HG02870 (cell line): Measurements from ENCODE around the gene TRABD2B.

Experiments used
- ATAC-seq: cut with Tn5 transposase; IDR thresholded peaks from one replicate; pipeline ENCODE4 v1.9.1; 2021; ENCODE audit warnings: mild to moderate bottlenecking, moderate library complexity; ENCODE audit not compliant: unreplicated experiment

The TRABD2B gene

DNA sequence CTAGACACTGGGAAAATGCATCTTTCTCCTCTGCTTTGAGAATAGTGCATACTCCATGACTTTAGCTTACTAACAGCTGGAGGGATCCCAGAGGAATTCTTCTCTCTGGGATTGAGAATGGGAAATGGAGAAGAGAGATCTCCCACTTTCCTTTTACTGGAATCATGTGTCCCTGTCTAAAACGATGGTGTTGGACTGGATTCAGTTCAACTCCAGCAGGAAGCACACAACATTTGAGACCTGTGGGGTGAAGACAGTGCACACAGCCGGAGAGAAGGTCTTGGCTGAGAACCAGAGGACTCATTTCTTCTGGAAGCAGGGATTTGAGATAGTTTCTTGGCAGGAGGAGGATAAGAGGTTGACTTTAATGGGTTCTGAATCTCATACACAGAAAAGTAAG is 58.7 kb downstream of the TRABD2B start:
- no peak for ATAC-seq

DNA sequence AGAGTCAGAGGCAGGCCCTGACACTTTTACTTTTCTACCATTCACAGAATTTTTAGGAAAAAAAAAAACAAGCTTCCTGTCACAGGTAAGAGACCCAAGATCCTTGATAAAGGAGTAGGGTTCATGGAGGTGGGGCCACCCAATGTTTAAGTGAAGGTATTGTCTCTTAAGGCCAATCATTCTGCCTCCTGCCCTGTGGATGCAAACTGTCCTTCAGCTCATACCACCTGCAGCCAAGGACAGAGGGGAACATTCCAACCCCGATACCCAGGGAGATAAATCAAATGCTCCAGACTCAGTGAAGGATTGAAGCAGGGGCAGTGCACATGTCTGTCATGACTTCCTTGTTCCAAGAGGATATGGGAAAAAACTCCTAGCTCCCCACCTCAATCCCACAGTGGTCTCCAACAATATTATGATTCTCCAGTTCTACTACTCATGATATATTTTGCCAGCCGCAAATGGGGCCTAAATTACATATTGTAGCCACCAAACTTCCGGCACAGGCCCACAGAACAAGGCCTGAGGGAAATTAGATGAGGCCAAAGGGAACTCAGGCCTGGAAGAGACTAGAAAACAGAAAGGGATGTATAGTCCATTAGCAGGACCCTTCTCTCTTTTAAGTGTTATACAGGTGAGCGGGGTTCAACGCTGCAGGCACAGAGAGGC is 59.5 kb downstream of the TRABD2B start:
- no peak for ATAC-seq

DNA sequence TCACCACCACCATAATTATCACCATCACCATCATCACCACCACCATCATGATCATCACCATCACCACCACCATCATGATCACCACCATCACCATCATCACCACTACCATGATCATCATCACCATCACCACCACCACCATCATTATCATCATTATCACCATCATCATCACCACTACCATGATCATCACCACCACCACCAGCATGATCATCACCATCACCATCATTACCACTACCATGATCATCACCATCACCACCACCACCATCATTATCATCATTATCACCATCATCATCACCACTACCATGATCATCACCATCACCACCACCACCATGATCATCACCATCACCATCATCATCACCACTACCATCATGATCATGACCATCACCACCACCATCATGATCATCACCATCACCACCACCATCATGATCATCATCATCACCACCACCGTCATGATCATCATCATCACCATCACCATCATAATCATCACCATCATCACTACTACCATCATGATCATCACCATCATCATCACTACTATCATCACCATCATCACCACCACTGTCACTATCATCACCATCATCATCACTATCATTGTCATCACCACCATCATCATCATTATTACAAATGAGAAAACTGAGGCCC is 60.2 kb downstream of the TRABD2B start:
- no peak for ATAC-seq

DNA sequence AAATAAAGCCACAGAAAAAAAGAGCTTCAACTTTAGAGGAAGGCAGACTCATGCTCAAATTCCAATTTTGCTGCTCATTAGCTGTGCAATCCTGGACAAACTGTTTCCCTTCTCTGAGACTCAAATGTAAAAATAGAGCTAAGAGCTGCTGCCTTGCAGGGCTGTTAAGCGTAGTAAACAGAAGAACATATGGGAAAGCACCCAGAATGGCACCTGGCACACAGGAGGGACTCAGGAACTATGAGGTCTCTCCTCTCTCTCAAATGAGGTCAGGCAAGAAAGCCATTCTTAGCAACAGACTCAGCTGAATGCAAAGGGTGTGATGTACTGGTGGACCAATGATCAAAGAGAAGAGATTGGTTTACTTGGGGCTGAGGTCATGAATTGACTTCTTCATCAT is 61.3 kb downstream of the TRABD2B start:
- ATAC-seq: no peak

DNA sequence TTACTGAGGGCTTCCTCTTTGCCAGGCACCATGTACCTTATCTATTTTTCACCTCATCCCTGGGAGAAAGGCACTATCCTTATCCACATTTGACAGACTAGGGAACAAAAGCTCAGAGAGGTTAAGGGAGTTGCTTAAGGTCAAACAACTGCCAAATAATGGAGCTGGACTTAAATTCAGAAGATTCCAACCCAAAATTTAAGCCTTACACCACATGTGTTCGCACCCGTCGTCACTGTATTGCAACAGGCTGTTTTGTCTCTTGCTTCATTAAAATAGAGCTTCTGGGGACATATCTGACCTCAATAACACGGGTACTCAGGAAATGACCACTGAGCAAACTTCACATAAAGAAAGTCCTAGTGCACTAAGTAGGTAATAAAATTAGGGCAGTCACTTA is 62.0 kb downstream of the TRABD2B start:
- ATAC-seq: no peak

DNA sequence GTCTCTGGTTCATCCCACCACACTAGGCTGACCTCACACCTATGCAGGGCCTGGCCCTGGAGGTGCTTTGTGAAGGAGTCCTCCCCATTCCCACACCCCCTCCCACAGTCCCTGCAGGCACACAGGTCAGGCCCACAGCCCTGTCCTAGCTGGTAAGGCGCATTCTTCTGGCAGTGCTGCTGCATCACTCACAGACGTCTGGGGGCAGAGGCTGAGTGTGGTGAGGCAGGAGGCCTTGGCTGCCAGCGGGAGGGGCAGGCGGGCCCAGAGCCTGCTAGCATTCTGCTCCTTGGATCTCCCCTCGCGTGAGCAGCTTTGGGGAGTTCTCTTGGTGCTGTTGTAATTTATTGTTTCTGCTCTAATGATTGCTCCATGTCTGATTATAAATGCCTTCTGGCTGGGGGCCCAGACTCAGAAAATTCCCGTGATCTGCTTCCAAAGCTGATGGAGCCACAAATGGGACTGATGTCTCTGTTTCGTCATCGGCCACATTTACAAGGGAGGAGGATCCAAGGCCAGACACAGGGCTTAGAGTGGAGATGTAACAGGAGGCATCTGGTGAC is 62.9 kb downstream of the TRABD2B start:
- ATAC-seq: no peak

DNA sequence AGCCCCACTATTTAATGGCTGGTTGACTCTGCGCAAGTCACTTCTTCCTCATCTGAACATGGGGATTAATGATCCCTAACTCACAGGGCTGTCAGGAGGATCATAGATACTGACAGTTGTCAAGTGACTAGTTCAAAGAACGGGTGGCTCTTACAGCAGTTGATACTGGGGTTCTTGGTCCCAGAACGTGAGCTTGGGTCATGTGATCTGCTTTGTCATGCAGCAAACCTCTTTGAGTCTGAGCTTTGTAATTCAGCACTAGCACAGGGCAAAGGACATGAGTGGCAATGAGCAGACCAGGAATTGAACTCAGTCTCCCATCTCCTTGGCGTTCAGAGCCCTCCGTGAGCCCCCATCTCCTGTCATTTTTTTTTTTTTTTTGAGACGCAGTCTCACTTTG is 64.4 kb downstream of the TRABD2B start:
- no peak for ATAC-seq

DNA sequence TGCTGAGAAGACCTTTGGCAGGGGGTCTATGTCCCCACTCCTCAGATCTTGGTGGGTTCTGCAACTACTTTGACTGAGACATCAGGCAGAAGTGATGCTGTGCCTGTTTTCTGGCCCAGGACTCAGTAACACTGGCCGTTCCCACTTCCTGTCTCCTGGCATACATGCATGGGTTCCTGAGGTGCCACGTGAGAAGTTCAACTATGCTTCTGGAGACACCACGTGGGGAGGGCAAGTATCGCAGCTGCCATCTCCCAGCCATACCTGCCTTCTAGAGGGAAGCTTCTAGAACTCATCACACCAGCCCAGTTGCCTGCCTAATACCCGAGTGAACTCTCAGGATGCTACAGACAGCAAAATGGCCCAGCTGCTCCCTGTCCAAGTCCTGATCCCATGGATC is 65.8 kb downstream of the TRABD2B start:
- ATAC-seq: no peak

DNA sequence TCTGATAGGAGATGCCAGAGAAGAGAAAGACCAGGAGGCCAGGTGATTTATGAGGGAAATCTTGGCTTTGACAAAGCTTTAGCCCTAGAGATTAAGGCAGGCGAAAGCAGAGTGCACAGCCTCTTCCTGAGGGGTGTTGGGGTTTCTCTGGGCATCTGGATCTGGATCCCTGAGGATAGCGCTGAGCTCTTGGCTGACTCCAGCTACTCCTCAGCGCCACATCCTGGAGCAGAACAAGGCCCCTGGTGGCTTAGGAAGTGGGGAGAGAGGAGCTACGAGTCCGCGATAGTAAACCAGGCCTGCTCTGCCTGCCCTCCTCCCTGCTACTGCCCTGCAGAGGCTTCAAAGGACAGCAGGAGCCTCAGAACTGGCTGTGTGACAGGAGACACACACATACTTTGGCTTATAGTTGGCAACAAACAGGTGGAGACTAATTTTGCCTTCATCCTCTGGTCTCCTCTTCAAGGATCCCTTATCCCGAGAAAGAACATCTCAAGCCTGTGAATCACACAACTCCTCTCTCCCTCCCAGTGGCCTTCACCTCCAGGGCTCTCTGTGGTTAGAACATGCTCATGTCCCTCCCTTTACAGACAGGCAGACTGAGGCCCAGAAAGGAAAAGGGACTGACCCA is 66.9 kb downstream of the TRABD2B start:
- no peak for ATAC-seq

DNA sequence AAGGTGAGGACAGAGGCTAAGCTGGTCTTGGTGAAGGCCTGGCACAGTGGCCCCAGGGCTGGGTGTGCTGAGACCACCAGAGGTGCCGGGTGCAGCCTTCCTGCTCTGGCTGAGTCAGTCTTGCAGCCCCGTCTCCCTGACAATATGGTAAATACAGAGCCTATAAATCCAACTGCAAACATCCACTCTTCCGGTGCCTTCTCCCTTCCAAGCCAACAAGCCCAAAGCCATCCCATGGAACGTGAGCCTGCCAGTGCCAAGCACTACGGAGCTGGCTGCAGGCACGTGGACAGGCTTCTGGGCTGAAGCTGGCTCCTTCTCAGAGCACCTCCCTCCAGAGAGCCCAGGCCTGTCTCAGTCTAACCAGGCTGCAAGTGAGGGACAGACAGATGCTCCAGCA is 70.0 kb downstream of the TRABD2B start:
- ATAC-seq: no peak

DNA sequence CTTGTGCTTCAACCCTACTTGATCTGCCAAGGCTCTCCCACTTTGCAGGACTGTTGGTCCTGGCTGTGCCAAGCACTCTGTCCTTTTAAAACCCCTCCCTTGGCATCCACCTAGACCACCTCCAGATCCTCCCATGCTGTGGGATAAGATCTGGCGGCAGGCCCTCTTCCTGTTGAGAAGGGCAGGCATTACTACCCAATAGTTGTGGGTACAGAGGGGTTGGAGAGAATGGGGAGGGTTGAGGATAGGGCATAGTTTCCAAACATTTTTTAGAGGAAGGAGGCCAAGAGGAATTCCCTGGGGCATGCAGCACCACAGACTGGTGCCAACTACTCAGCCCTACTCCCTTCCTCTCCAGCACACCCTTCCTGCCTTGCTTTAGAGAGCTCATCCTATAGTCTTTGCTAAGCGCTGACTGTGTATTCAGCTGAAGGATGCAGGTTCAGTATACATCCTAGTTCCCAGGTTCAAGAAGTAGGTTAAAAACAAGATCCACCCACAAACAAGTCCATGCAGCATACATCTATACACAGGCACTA is 70.7 kb downstream of the TRABD2B start:
- no peak for ATAC-seq

DNA sequence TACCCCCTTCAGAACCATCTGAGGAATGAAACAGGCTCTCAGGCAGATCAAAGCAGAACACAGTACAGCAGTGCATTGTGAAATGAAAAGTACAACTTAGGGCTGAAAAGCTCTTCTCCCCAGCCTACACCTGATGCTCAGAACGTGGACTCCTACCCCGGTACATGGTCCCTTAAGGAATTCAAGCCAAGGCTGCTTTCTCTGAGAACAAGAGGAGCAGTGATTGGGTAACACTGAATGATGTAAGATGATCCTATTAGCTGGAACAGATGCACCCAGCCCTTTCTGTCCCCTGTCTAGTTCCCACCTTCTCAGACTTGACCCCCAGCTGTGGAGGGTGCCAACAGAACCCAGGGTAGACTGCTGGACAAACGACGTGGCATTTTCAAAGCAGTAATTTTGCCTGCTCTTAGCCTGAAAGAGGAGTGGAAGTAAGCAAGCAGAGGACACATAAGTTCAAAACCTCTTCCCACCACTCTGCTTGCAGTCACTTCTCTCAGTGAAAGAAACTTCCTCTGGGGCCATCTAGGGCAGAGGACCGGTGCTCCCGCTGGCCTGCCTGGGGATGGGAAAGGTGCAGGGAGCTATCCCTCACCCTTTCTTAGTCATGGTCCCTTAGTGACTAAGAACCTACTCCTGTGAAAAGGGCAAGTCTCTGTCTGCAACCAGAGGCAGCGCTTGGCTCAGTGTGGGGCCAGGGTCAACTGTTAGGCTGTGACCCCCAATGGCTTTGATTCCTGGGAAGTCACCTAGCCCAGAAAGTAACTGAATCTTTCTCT is 72.7 kb downstream of the TRABD2B start:
- ATAC-seq: no peak

DNA sequence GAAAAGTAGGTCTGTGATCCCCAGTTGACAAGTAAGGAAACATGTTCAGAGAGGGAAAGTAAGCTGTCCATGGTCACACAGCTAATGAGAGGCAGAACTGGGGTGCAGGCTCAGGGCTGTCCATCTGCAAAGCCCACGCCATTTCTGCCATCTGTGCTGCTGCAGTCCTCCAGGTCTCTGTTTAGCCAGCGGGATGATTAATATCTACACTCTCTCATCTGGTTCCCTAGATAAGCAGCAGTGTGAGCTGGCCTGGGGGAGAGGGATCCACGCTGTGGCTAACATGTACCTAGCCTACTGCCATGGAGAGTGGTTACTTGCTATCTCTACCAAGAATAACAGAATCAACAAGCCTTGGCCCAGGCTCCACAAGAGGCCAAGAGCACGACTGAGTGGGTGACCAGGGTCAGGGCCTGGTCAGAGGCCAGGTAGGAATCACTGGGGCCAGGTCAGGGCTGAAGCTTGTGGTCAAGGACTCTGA is 75.2 kb downstream of the TRABD2B start:
- no peak for ATAC-seq

DNA sequence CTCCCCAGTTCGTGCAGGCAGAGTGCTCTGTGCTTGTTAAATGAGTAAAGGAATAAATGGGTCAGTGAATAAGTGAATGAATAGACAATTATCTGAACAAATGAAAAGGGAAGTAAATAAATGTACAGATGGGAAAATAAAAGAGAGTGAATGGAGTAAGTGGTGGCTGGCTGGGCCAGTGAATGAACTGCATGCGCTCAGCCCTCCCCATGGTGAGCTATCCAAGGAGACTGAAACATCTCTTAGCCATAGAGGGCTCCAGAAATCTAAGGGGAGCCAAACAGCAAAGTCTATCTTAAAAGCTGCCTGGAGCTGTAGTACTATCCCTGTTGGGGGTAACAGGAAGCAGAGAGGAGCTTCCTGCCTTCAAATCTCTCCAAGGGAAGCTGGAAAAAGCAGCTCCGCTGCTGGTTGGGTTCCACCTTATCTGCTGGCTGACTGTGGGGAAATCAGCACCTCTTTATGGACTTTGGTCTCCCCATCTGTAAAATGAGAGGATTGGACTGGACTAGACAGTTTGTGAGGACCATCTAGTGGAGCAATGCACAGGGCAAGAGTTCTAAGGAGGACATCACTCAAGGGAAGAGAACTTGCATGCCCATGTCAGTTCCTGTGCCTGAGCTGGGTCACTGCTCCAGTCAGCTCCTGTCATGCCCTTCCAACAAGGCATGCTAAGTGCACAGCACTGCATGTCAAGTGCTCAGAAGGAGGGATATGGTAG is 77.9 kb downstream of the TRABD2B start:
- no peak for ATAC-seq

DNA sequence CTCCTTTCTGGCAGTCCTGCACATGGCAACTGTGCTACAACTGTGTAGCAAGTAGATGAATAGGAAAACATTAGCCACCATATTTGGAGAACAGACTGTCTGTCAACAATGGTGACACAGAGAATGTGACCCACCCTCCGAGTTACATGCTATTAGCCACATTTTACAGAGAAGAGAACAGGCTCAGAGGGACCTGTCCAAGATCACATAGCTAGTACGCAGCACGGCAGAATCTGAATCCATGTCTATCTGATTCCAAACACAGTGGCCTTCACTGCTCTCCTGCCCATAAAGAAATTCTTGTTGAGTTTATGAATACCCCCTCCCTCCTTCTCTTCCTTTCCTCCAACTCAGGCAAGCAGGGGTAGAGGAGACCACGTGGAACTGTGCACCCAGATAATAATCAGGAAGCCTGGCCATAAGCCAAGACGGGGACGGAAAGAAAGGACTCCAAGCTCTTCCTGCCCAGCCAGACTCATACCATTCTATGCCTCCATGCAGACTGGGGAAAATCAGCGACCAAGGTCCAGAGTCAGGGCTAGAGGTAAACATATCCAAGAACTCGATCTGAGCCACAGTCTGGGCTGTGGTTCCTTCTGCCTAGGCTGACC is 78.8 kb downstream of the TRABD2B start:
- ATAC-seq: no peak

DNA sequence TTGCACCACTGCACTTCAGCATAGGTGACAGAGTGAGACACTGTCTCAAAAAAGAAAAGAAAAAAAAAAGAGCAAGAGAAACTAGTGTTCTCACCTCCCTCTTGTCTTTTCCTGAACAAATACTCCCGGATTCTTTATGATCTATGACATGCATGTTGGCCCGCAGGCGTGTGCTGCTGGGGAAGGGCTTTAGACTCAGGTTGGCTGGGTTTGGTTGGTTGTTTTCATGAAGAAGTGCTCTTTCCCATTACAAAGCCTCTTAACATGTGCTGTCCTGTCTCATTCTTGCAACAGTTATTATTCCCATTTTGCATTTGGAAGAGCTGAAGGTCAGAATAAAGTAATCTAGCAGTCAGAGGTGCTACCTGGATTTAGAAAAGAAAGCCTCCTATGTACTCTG is 79.5 kb downstream of the TRABD2B start:
- no peak for ATAC-seq

DNA sequence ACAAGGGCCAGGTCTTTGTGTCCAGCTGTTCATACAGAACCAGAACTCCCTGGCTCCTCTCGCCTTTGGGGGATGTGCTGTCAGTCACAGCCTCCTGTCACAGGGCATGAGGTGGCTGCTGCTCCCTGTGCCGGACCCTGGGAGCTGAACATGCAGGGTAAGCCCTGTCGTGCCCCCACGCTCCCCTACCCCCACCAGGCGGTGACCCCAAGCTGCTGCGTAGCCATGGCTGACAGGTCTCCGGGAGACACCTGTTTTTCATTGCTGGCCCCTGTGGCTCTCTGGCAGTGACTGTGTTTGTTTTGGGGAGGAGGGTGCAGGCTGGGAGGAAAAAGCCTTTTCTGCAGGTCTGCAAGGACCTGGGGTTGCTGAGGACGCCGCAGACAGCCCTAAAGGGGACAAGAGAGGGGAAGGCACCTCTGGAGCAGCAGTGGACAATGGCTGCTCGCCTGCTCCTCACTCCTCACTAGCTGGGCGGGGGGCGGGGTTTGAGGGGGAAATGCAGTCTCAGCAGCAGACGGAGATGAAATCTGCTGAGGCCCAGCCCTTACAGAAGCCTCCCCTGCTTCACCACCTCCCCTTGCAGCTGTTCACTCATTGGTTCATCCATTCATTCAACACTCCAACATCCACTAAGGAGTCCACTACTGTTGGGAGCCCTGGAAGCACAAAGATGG is 81.4 kb downstream of the TRABD2B start:
- ATAC-seq: no peak

DNA sequence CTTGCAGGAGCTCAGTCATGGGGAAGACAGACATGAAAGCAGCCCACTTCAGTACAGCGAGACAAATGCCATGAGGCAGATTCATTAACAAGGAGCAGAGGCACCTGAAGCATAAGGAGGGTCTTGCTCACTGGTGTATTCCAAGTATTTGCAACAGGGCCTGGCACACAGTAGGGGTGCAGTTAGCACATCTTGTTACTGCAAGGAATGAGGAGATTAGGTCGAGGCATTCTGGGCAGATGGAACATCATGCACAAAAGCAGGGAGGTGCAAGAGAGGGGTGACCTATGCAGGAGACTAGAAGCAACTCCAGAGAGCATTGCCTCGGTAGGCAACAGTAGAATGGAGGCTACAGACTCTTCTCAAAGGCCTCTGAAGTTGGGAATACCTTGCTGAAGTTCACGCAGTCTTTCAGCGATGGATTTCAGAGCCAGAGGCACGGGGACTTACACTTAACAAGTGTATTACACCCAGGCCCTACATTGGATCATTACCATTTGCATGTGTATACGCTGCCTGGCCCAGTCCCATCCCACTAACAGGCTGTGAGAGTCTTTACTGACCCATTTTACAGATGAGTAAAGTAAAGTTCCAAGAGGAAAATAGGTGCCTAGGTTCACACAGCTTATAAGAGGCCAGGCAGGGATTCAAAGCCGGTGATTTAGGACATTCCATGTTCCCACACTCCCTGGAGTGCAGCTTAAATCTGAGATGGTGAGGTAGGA is 82.1 kb downstream of the TRABD2B start:
- no peak for ATAC-seq
